ENCODE measurements around the gene DNAH11.
A peak's percentile ranks its signal among the peaks of the same experiment; 100 is the strongest.

- TF ChIP-seq CTCF (IDR thresholded peaks at IDR 0.05; ENCODE audit: low read depth, low read length, missing input control) (no peak), ATF3 (IDR thresholded peaks at IDR 0.05) (no peak), RAD21 (IDR thresholded peaks at IDR 0.05) (peak; percentile 28 to 55), HNF4A (conservative IDR thresholded peaks at IDR 0.05) (peak; percentile 73 to 74), MAX (IDR thresholded peaks at IDR 0.05) (no peak), JUND (IDR thresholded peaks at IDR 0.05) (no peak), TAF1 (conservative IDR thresholded peaks at IDR 0.05) (no peak), REST (IDR thresholded peaks at IDR 0.05) (no peak), FOXA1 (IDR thresholded peaks at IDR 0.05) (no peak), ZBTB33 (IDR thresholded peaks at IDR 0.05) (peak; percentile 28)
Measured at GRCh38 chr7:21508538-21508937, 34.3 kb upstream of the DNAH11 start.

All from liver (tissue), 3 donors.